ENCODE measurements around the gene PQBP1. TPM values are rescaled to one million over a fixed set of nuclear protein-coding genes. Genes with fewer than 3 reads are reported as not detected.

The PQBP1 gene
- total and polyA plus RNA-seq, 2 donors (not counting 3 experiments of a cell fraction or from before 2014, with no cell fraction given): 86.3 to 86.8 TPM

GRCh38 chrX:48910926-48911411 lies 13.2 kb downstream of the PQBP1 start:
- CTCF ChIA-PET: interaction anchor here (0.6 to 1.7 kb wide), 3 partner anchors 13 to 262 kb away, joined by 3 to 4 read pairs (median 3); partner anchors contain the start of genes PQBP1 and TIMM17B
- H3K4me2 ChIP-seq (ENCODE audit: insufficient read depth, low read length): peak overlapping the region; percentile 80
- H4K20me1 ChIP-seq (replicated peaks; ENCODE audit: control insufficient read depth, extremely low read depth, insufficient read depth, low read length): no peaks in the 10 kb centered on the region
- peak overlapping the region; percentile 49 for H3K27ac ChIP-seq (ENCODE audit: insufficient read depth, low read depth, low read length)
- peak overlapping the region; percentile 62 for H3K9ac ChIP-seq (replicated peaks; ENCODE audit: extremely low read depth, insufficient read depth, low read length)
- no peaks in the 10 kb centered on the region for H3K36me3 ChIP-seq (ENCODE audit: control insufficient read depth in 2 of 2, extremely low read depth in 1 of 2, insufficient read depth in 2 of 2, low read length in 2 of 2)
- no peaks in the 10 kb centered on the region for H3K9me1 ChIP-seq (replicated peaks; ENCODE audit: control insufficient read depth, extremely low read depth, insufficient read depth, low read length)
- POLR2A ChIA-PET: no interaction called here
- BruUV-seq (replicated peaks): TSS peak; percentile 11
- no peaks in the 10 kb centered on the region for H3K9me3 ChIP-seq (replicated peaks; ENCODE audit: control insufficient read depth, insufficient read depth, low read length)
- no peak for FAIRE-seq
- H3K4me1 ChIP-seq (ENCODE audit: control insufficient read depth, extremely low read depth, insufficient read depth, low read length): peaks cover 9% of the 10 kb centered on the region
- H3K4me3 ChIP-seq (replicated peaks in 1 of 3; ENCODE audit: insufficient read depth in 1 of 3, low read depth in 1 of 3, low read length in 3 of 3): peak overlapping the region; percentile 45 to 92 (median 78)
- no peaks in the 10 kb centered on the region for H3K27me3 ChIP-seq (ENCODE audit: control insufficient read depth in 2 of 2, insufficient read depth in 2 of 2, low read length in 2 of 2)
- DNase-seq (ENCODE audit: low read depth, low spot score): no peak
- peaks cover 17% of the 10 kb centered on the region for H3K79me2 ChIP-seq (ENCODE audit: control insufficient read depth, insufficient read depth, low read length)
- TF ChIP-seq MAX (IDR thresholded peaks at IDR 0.05; ENCODE audit: insufficient read depth, insufficient read length): no peak
- TF ChIP-seq POLR2A (IDR thresholded peaks at IDR 0.05; ENCODE audit: low read depth, low read length): no peak
- no peak for TF ChIP-seq POLR2AphosphoS5 (IDR thresholded peaks at IDR 0.05; ENCODE audit: insufficient read depth, low read depth, low read length)
- TF ChIP-seq MYC (IDR thresholded peaks at IDR 0.05; ENCODE audit: low read depth, low read length): no peak
- no peak for TF ChIP-seq EZH2 (IDR thresholded peaks at IDR 0.05; ENCODE audit: borderline replicate concordance, low read depth, low read length, severe bottlenecking)
- TF ChIP-seq FOS (IDR thresholded peaks at IDR 0.05; ENCODE audit: borderline replicate concordance, insufficient read depth, low read length): no peak
- no peak for TF ChIP-seq CTCF (IDR thresholded peaks at IDR 0.05; ENCODE audit: extremely low read depth in 1 of 2, insufficient read depth in 1 of 2, low read depth in 1 of 2, low read length in 2 of 2)
- TF ChIP-seq GATA2 (IDR thresholded peaks at IDR 0.05; ENCODE audit: insufficient read depth, insufficient read length, low read depth, low read length): no peak
- no peak for TF ChIP-seq JUN (IDR thresholded peaks at IDR 0.05; ENCODE audit: borderline replicate concordance, insufficient read depth, insufficient read length, low read depth)
- intact Hi-C loops (cut with micrococcal nuclease) (loop anchor here (2.0 kb wide), 1 partner anchor 14 kb away; the partner anchor contains the start of genes PQBP1 and TIMM17B), dilution Hi-C loops (cut with MboI; ENCODE audit: extremely low pct_ligation_motif_present, low sequenced_read_pairs) (no loop called here)
- H2AFZ ChIP-seq (ENCODE audit: low read depth, low read length): peak overlapping the region; percentile 23

Data from endothelial cell of umbilical vein (primary cell).